Mucosa of descending colon (tissue), 3 donors: ENCODE results near the gene NKPD1. TPM values are rescaled to one million over a fixed set of nuclear protein-coding genes. Genes with fewer than 3 reads are reported as not detected.

Source experiments
- ATAC-seq: fragments of 200-7000 bp; cut with Tn5 transposase; one replicate; pipeline ENCODE4 v1.9.1; 2020; ENCODE audit warnings: mild to moderate bottlenecking, moderate library complexity
- DNase-seq, 3 donors: peaks; one replicate each; pipeline ENCODE4 v3.0.0-alpha.2; 2020
- H3K36me3 ChIP-seq: fragments of 200-600 bp; one replicate; pipeline ENCODE4 v1.8.0; 2021; ENCODE audit warnings: low read depth, mild to moderate bottlenecking
- H3K4me1 ChIP-seq: fragments of 200-600 bp; one replicate; pipeline ENCODE4 v1.8.0; 2021; ENCODE audit warnings: low read depth, mild to moderate bottlenecking
- H3K4me3 ChIP-seq: fragments of 200-600 bp; one replicate; pipeline ENCODE4 v1.8.0; 2021; ENCODE audit warnings: mild to moderate bottlenecking
- H3K9me3 ChIP-seq: fragments of 200-600 bp; one replicate; pipeline ENCODE4 v1.8.0; 2021; ENCODE audit warnings: mild to moderate bottlenecking
- intact Hi-C, 2 donors: fragments of 100-400 bp; cut with DNase I in 1 of 2; cut with micrococcal nuclease in 1 of 2; formaldehyde crosslinking; loops; one replicate each; pipeline versions ENCODE4 v1.11.0 to v1.11.1; 2022; cut with DNase I, micrococcal nuclease
- total RNA-seq, 3 donors: library from RNA; stranded (reverse); fragmentation: NEBNext Ultra II Directional in 2 of 3; extraction: Animal tissue kit (Norgen Biotek cat#: 25700) in 2 of 3; gene quantifications; one replicate each; pipeline versions ENCODE4 v1.2.1 to v1.2.4, GENCODE V29; 2021 to 2023
- TF ChIP-seq, protein P1 (sequence below): fragments of 200-600 bp; IDR thresholded peaks from one replicate; pipeline ENCODE4 v1.8.0; 2022; ENCODE audit warnings: antibody characterized with exemption, mild to moderate bottlenecking
- donor health status: DM: no; HTN: no; CAD: no; lungs with moderate emphysema.
- donor health status: DM: no; HTN: no; CAD: no.
- donor health status: DM: no; HTN: yes; CAD: no.

The NKPD1 gene
- total RNA-seq, 3 donors from 2014 or later = not detected

- intact Hi-C loops = no loop called here
- Histone ChIP-seq H3K4me1 (peaks cover 4% of the 10 kb centered on the region), H3K9me3 (no peaks in the 10 kb centered on the region), H3K36me3 (no peaks in the 10 kb centered on the region), H3K4me3 (no peak overlapping the region)
- no peak for DNase-seq
- ATAC-seq = no peak
- TF ChIP-seq, protein P1, sequence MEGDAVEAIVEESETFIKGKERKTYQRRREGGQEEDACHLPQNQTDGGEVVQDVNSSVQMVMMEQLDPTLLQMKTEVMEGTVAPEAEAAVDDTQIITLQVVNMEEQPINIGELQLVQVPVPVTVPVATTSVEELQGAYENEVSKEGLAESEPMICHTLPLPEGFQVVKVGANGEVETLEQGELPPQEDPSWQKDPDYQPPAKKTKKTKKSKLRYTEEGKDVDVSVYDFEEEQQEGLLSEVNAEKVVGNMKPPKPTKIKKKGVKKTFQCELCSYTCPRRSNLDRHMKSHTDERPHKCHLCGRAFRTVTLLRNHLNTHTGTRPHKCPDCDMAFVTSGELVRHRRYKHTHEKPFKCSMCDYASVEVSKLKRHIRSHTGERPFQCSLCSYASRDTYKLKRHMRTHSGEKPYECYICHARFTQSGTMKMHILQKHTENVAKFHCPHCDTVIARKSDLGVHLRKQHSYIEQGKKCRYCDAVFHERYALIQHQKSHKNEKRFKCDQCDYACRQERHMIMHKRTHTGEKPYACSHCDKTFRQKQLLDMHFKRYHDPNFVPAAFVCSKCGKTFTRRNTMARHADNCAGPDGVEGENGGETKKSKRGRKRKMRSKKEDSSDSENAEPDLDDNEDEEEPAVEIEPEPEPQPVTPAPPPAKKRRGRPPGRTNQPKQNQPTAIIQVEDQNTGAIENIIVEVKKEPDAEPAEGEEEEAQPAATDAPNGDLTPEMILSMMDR = no peak
Measured at GRCh38 chr19:45146741-45147205, 14.0 kb downstream of the NKPD1 start.

DNA sequence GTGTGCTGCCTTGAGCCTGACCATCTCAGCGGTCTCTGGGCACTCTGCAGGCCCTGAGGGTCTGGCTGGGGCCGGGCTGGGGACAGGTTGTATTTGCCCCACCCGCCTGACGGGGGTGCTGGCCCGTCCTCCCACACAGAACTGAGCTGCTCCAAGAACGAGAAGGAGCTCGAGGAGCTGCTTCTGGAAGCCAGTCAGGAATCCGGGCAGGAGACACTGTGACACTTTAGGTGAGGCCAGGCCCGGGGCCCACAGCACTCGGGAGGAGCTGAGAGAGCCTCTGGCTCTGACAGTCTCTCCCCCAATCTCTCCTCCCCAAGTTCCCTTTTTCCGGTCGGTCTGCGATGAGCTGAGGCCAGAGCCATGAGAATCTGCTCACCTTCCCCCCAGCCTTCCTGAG, 14.5 kb downstream of the NKPD1 start:
- no peaks in the 10 kb centered on the region for H3K36me3 ChIP-seq
- no peak for DNase-seq
- intact Hi-C loops = no loop called here

DNA sequence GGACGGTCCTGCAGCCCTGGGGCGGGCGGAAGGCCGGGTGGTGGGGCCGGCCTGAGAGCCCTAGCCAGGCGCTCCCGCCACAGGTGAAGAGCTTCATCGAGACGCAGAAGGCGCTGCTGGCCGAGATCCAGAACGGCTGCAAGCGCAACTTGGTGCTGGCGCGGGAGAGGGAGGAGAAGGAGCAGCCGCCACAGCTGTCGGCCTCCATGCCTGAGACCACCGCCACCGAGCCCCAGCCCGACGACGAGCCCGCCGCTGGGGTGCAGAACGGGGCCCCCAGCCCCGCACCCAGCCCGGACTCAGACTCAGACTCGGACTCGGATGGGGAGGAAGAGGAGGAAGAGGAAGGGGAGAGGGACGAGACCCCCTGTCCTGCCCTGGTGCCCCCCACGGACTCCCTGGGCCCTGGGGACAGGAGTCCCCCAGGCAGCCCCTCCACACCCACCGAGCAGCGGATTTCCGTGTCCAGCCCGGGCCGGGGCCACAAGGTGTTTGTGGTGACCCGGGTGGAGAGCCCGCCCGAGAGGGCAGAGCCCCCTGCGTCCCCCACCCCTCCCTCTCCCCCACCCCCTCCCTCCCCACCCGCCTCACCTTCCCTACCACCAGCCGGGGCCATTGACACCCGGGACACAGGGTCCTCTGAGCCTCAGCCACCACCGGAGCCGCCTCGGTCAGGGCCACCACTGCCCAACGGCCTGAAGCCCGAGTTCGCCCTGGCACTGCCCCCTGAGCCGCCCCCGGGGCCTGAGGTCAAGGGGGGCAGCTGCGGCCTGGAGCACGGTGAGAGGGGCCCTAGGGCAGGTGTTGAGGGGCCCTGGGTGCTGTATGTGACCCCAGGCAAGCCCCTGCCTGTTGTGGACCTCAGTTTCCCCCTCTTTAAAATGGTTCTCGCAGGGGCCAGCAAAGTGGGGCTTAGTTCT, 15.3 kb downstream of the NKPD1 start:
- no peaks in the 10 kb centered on the region for H3K4me1 ChIP-seq

More for the DNA sequence above, 14.5 kb downstream of the NKPD1 start:
- H3K4me1 ChIP-seq = no peaks in the 10 kb centered on the region
- no peaks in the 10 kb centered on the region for H3K9me3 ChIP-seq
- ATAC-seq = no peak
- TF ChIP-seq, protein P1 = no peak
- H3K4me3 ChIP-seq = no peak overlapping the region

GRCh38 chr19:45144431-45145269, 16.1 kb downstream of the NKPD1 start:
- DNase-seq = no peak
- intact Hi-C loops = no loop called here
- H3K36me3 ChIP-seq = no peaks in the 10 kb centered on the region
- H3K4me3 ChIP-seq = no peak overlapping the region
- H3K9me3 ChIP-seq = no peaks in the 10 kb centered on the region
- no peaks in the 10 kb centered on the region for H3K4me1 ChIP-seq
- TF ChIP-seq, protein P1 = no peak
- ATAC-seq = no peak

More for the DNA sequence above, 15.3 kb downstream of the NKPD1 start:
- Histone ChIP-seq H3K4me3 (no peak overlapping the region), H3K36me3 (no peaks in the 10 kb centered on the region), H3K9me3 (no peaks in the 10 kb centered on the region)
- no peak for ATAC-seq
- DNase-seq = no peak
- intact Hi-C loops = no loop called here
- TF ChIP-seq, protein P1 = no peak

DNA sequence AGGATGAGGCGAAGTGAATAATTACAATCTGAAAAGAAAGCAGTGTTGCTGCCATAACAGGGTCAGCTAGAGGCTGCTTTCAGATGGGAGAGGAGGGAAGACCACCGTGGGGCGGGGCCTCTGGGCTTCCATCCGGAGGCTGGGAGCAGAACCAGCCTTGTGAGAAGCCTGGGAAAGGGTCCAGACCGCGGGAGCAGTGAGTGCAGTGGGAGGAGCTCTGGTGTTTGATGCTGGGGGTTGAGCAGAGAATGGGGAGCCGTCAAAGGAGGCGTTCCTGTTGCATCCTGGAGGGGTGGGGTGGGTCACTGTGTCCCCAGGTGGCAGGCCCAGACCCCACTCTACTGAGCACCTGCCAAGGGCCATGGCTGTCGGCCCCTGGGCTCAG, 18.1 kb downstream of the NKPD1 start:
- Histone ChIP-seq H3K36me3 (no peaks in the 10 kb centered on the region), H3K4me1 (no peaks in the 10 kb centered on the region), H3K9me3 (no peaks in the 10 kb centered on the region), H3K4me3 (no peak overlapping the region)
- TF ChIP-seq, protein P1 = no peak
- intact Hi-C loops = no loop called here
- DNase-seq (no peak), ATAC-seq (no peak)
